HCT116 (cell line): ENCODE data around the gene DTWD1. TPM values are rescaled to one million over a fixed set of nuclear protein-coding genes. Genes with fewer than 3 reads are reported as not detected.

Experiments
- ATAC-seq: fragments of 200-7000 bp; cut with Tn5 transposase; 2 replicates; pipeline ENCODE4 v1.9.1; 2020; ENCODE audit warnings: mild to moderate bottlenecking, moderate library complexity
- BruUV-seq: library from RNA; stranded (reverse); fragments of 400-500 nt; replicated peaks from 2 replicates; lab custom pipeline; 2021; lab: Mats Ljungman, UMichigan
- CTCF ChIA-PET: fragments of 300-600 bp; sonication (Branson Sonifier 250); formaldehyde crosslinking; loops from one replicate; lab custom pipeline; 2021; ENCODE audit warnings: antibody characterized with exemption; lab: Charles Lee
- POLR2A ChIA-PET: fragments of 300-600, 350-600 bp; sonication (Branson Sonifier 250); formaldehyde crosslinking; loops from one replicate; lab custom pipeline; 2021; ENCODE audit warnings: antibody characterized with exemption; lab: Charles Lee
- RAD21 ChIA-PET, 2 experiments: fragments of 300-600 bp; sonication (Branson Sonifier 250); formaldehyde crosslinking; loops; one replicate each; lab custom pipeline; 2023; ENCODE audit warnings: low total read pairs in 2 of 2; ENCODE audit not compliant: uncharacterized antibody in 2 of 2, unreplicated experiment in 2 of 2, low non-redundant PET in 1 of 2; lab: Charles Lee
- DNase-seq: peaks from one replicate; pipeline ENCODE4 v3.0.0-alpha.2; 2010; ENCODE audit warnings: low read depth, low spot score
- H2AFZ ChIP-seq: fragments of 200-600 bp; shearing (Covaris generic), sonication (generic); 2 replicates; pipeline ENCODE4 v1.6.1; 2017; ENCODE audit warnings: low read depth, mixed run types, mixed read lengths, antibody characterized with exemption, low read length; ENCODE audit not compliant: poor library complexity, severe bottlenecking
- H3K27ac ChIP-seq: 2 replicates; pipeline ENCODE4 v1.5.1; 2012; ENCODE audit warnings: low read depth, low read length
- H3K27me3 ChIP-seq: fragments of 200-600 bp; sonication (generic); 2 replicates; pipeline ENCODE4 v1.6.1; 2016; ENCODE audit warnings: mixed run types, low read length, mixed read lengths; ENCODE audit not compliant: insufficient read depth
- H3K36me3 ChIP-seq, 2 experiments: fragments of 200-500 bp in 1 of 2; fragments of 200-600 bp in 1 of 2; sonication (Bioruptor generic) in 1 of 2; sonication (generic) in 1 of 2; 2 replicates each; pipeline versions ENCODE4 v1.5.1 to v1.6.1; 2014 to 2016; ENCODE audit warnings: low read length in 2 of 2, inconsistent platforms in 1 of 2, mixed read lengths in 1 of 2, mixed run types in 1 of 2; ENCODE audit not compliant: insufficient read depth in 2 of 2, control insufficient read depth in 1 of 2
- H3K4me1 ChIP-seq, 2 experiments: fragments of 200-600 bp in 1 of 2; sonication (generic) in 1 of 2; 2 replicates each; pipeline versions ENCODE4 v1.5.1 to v1.6.1; 2012 to 2017; ENCODE audit warnings: low read length in 2 of 2, inconsistent platforms in 1 of 2, mild to moderate bottlenecking in 1 of 2, mixed read lengths in 1 of 2, mixed run types in 1 of 2, moderate library complexity in 1 of 2; ENCODE audit not compliant: insufficient read depth in 2 of 2, control insufficient read depth in 1 of 2
- H3K4me2 ChIP-seq: fragments of 200-600 bp; sonication (generic); 2 replicates; pipeline ENCODE4 v1.6.1; 2017; ENCODE audit warnings: mixed run types, low read length, mixed read lengths
- H3K4me3 ChIP-seq, 2 experiments: fragments of 200-600 bp in 1 of 2; sonication (generic) in 1 of 2; replicated peaks in 1 of 2; 2 replicates each; pipeline ENCODE4 v1.5.1; 2011 to 2016; ENCODE audit warnings: low read length in 2 of 2, control low read depth in 1 of 2, low read depth in 1 of 2, mild to moderate bottlenecking in 1 of 2, mixed read lengths in 1 of 2, mixed run types in 1 of 2
- H3K79me2 ChIP-seq: fragments of 200-600 bp; sonication (generic); 2 replicates; pipeline ENCODE4 v1.6.1; 2017; ENCODE audit warnings: mild to moderate bottlenecking, mixed run types, low read length, moderate library complexity, mixed read lengths; ENCODE audit not compliant: insufficient read depth
- H3K9ac ChIP-seq: fragments of 200-600 bp; sonication (generic); 2 replicates; pipeline ENCODE4 v1.6.1; 2016; ENCODE audit warnings: low read length, mixed read lengths
- H3K9me2 ChIP-seq: fragments of 200-600 bp; sonication (generic), shearing (Covaris generic); 2 replicates; pipeline ENCODE4 v1.6.1; 2017; ENCODE audit warnings: mixed run types, mild to moderate bottlenecking, moderate library complexity; ENCODE audit not compliant: insufficient read depth
- H3K9me3 ChIP-seq, 2 experiments: fragments of 200-500 bp in 1 of 2; fragments of 200-600 bp in 1 of 2; sonication (Bioruptor generic) in 1 of 2; sonication (generic) in 1 of 2; 2 replicates each; pipeline ENCODE4 v1.6.1; 2014 to 2017; ENCODE audit warnings: low read length in 2 of 2, mixed read lengths in 2 of 2, inconsistent platforms in 1 of 2, low read depth in 1 of 2, mild to moderate bottlenecking in 1 of 2, mixed run types in 1 of 2, moderate library complexity in 1 of 2; ENCODE audit not compliant: control insufficient read depth in 1 of 2, insufficient read depth in 1 of 2
- H4K20me1 ChIP-seq: fragments of 200-600 bp; sonication (generic), shearing (Covaris generic); 2 replicates; pipeline ENCODE4 v1.6.1; 2017; ENCODE audit warnings: mixed run types, mild to moderate bottlenecking, moderate library complexity; ENCODE audit not compliant: insufficient read depth
- CTCF ChIP-seq, 3 experiments: fragments of 200-600 bp in 1 of 3; sonication (generic) in 1 of 3; IDR thresholded peaks in 2 of 3; conservative IDR thresholded peaks in 1 of 3; 2 replicates each; pipeline ENCODE4 v1.5.1; 2012 to 2017; ENCODE audit warnings: low read depth in 2 of 3, low read length in 2 of 3, antibody characterized with exemption in 1 of 3, borderline replicate concordance in 1 of 3, control low read depth in 1 of 3, mild to moderate bottlenecking in 1 of 3, mixed read lengths in 1 of 3, mixed run types in 1 of 3, moderate library complexity in 1 of 3; ENCODE audit not compliant: insufficient read depth in 1 of 3
- EGR1 ChIP-seq: IDR thresholded peaks from 2 replicates; pipeline ENCODE4 v1.6.1; 2012; ENCODE audit warnings: low read depth
- MAX ChIP-seq: IDR thresholded peaks from 2 replicates; pipeline ENCODE4 v1.6.1; 2012
- POLR2A ChIP-seq: IDR thresholded peaks from 2 replicates; pipeline ENCODE4 v1.7.0; 2011; ENCODE audit warnings: borderline replicate concordance; ENCODE audit not compliant: insufficient read depth, insufficient read length; ENCODE audit errors: extremely low read depth
- POLR2AphosphoS5 ChIP-seq: IDR thresholded peaks from 2 replicates; pipeline ENCODE4 v1.6.1; 2011; ENCODE audit warnings: mild to moderate bottlenecking, low read depth, low read length, moderate library complexity
- REST ChIP-seq: IDR thresholded peaks from 2 replicates; pipeline ENCODE4 v1.6.1; 2012; ENCODE audit warnings: low read depth
- SIN3A ChIP-seq: IDR thresholded peaks from 2 replicates; pipeline ENCODE4 v1.6.1; 2012; ENCODE audit warnings: low read depth
- SP1 ChIP-seq: IDR thresholded peaks from 2 replicates; pipeline ENCODE4 v1.6.1; 2012; ENCODE audit warnings: low read depth
- SRF ChIP-seq: IDR thresholded peaks from 2 replicates; pipeline ENCODE4 v1.6.1; 2012; ENCODE audit warnings: low read depth
- intact Hi-C: fragments of 100-400 bp; cut with micrococcal nuclease; formaldehyde crosslinking; loops from 2 replicates; pipeline ENCODE4 v1.10.0; 2022
- total RNA-seq: library from RNA; stranded (reverse); gene quantifications from one replicate; pipeline ENCODE4 v1.2.1, GENCODE V29; 2021; ENCODE audit not compliant: unreplicated experiment

The DTWD1 gene
- total RNA-seq, 1 experiment from 2014 or later, result 34.5 TPM

DNA sequence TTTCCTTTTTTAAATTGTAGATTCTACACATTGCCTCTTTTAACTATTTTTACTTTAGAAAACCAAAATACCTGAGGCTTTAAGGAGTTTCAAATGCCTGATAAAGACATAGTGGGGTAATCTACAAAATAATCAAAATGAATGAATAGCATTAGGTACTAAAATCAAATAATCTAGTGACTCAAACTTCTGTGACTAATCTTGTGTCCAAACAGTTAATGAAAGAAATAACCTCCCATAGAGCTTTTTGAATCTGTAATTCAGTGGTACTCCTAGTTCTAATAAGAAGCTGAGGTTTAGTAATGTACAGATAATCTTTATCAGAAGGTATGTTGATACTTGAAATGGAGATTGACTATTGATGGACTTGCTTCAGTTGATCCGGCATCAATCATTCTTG is 53.0 kb downstream of the DTWD1 start:
- Histone ChIP-seq H3K4me2 (no peak overlapping the region), H3K27ac (no peak overlapping the region), H3K9me3 (no peaks in the 10 kb centered on the region), H3K4me1 (peaks cover 3 to 7% of the 10 kb centered on the region in 2 experiments; a peak in 1 of 4 replicates), H3K36me3 (no peaks in the 10 kb centered on the region), H3K4me3 (no peak overlapping the region), H4K20me1 (no peaks in the 10 kb centered on the region), H2AFZ (no peak overlapping the region), H3K9ac (no peak overlapping the region), H3K27me3 (no peaks in the 10 kb centered on the region), H3K9me2 (no peaks in the 10 kb centered on the region)
- ATAC-seq (no peak), DNase-seq (no peak)
- ChIA-PET RAD21 (no interaction called here), CTCF (no interaction called here)
- BruUV-seq, result no TSS peak
- TF ChIP-seq POLR2A (no peak), EGR1 (no peak), SRF (no peak), REST (no peak), SIN3A (no peak), POLR2AphosphoS5 (no peak), CTCF (IDR thresholded peaks at IDR 0.05 in 2 of 3, conservative IDR thresholded peaks at IDR 0.05 in 1 of 3; ENCODE audit: borderline replicate concordance in 1 of 3, insufficient read depth in 1 of 3, low read depth in 2 of 3, low read length in 2 of 3) (no peak), MAX (no peak), SP1 (no peak)
- TF ChIP-seq, all 23 proteins: peak for 0
- intact Hi-C loops, result no loop called here
- POLR2A ChIA-PET, result no interaction called here
- no peaks in the 10 kb centered on the region for H3K79me2 ChIP-seq
